ENCODE measurements around the gene GPBP1.

DNA sequence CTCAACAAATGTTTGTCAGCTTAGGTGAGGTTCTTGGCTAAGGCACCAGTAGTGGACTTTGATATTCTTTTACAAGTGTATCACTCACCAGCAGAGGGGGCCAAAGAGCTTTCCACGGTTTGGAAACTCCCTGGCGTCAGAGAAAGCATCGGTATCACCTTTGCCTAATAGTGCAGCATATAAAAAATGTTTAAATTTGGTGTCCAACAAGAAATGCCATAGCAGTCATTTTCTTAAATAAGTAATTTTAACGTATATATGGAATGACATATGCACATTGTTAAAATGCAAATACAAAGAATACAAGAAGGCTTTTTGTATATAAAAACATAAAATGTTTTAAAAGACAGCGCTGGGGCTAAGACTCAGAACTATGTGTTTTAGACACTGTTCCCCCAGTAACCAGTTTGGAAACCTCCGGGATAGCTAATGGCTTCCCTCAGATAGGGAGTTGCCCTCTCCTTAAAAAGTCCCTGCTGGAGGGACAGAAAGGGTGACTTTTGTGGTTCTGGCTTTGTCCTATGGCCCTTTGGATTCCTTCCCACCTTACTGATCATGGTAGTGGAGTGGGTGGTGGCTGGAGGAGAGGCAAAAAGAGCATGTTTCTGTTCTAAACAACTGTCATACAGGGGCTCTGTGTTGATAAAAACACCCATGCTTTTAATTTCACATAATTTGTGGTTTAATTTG, 124.6 kb downstream of the GPBP1 start:
- TF ChIP-seq, protein P1, sequence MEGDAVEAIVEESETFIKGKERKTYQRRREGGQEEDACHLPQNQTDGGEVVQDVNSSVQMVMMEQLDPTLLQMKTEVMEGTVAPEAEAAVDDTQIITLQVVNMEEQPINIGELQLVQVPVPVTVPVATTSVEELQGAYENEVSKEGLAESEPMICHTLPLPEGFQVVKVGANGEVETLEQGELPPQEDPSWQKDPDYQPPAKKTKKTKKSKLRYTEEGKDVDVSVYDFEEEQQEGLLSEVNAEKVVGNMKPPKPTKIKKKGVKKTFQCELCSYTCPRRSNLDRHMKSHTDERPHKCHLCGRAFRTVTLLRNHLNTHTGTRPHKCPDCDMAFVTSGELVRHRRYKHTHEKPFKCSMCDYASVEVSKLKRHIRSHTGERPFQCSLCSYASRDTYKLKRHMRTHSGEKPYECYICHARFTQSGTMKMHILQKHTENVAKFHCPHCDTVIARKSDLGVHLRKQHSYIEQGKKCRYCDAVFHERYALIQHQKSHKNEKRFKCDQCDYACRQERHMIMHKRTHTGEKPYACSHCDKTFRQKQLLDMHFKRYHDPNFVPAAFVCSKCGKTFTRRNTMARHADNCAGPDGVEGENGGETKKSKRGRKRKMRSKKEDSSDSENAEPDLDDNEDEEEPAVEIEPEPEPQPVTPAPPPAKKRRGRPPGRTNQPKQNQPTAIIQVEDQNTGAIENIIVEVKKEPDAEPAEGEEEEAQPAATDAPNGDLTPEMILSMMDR (IDR thresholded peaks at IDR 0.05): peak; percentile 89
- TF ChIP-seq RCOR1 (IDR thresholded peaks at IDR 0.05; ENCODE audit: low read length) (no peak), RAD21 (IDR thresholded peaks at IDR 0.05; ENCODE audit: low read length) (peak; percentile 92), EP300 (IDR thresholded peaks at IDR 0.05; ENCODE audit: borderline replicate concordance in 1 of 2, low read depth in 1 of 2, low read length in 1 of 2) (no peak), TAF1 (IDR thresholded peaks at IDR 0.05; ENCODE audit: borderline replicate concordance, low read depth, low read length) (no peak), FOXM1 (IDR thresholded peaks at IDR 0.05; ENCODE audit: low read depth) (no peak), SMC3 (IDR thresholded peaks at IDR 0.05; ENCODE audit: low read depth, low read length) (peak; percentile 85)
